RWPE2 (cell line): Measurements from ENCODE around the gene EPS8.
A peak's percentile ranks its signal among the peaks of the same experiment; 100 is the strongest.

ENCODE experiments used
- ATAC-seq: fragments of 200-7000 bp; cut with Tn5 transposase; 3 replicates; pipeline ENCODE4 v1.9.1; 2021; ENCODE audit warnings: low read depth
- DNase-seq: peaks from one replicate; pipeline ENCODE4 v3.0.0-alpha.2; 2020; ENCODE audit warnings: low spot score
- H3K27ac ChIP-seq: fragments of 450-650 bp; 2 replicates; pipeline ENCODE4 v1.5.1; 2017; ENCODE audit warnings: mild to moderate bottlenecking; ENCODE audit not compliant: poor library complexity, severe bottlenecking
- H3K27me3 ChIP-seq: fragments of 250-450 bp; sonication (Bioruptor Pico); 2 replicates; pipeline ENCODE4 v1.5.1; 2021; ENCODE audit warnings: mild to moderate bottlenecking, moderate library complexity; ENCODE audit not compliant: insufficient read depth, poor library complexity, severe bottlenecking
- H3K36me3 ChIP-seq: fragments of 250-450 bp; sonication (Bioruptor Pico); 2 replicates; pipeline ENCODE4 v1.5.1; 2020; ENCODE audit warnings: low read depth, mild to moderate bottlenecking, moderate library complexity
- H3K4me1 ChIP-seq: fragments of 250-450 bp; sonication (Bioruptor Pico); 2 replicates; pipeline ENCODE4 v1.5.1; 2021; ENCODE audit warnings: mild to moderate bottlenecking, moderate library complexity; ENCODE audit not compliant: insufficient read depth, poor library complexity, severe bottlenecking
- H3K4me3 ChIP-seq: fragments of 250-450 bp; sonication (Bioruptor Pico); 2 replicates; pipeline ENCODE4 v1.5.1; 2021; ENCODE audit warnings: mild to moderate bottlenecking, moderate library complexity; ENCODE audit not compliant: severe bottlenecking
- H3K9me3 ChIP-seq: fragments of 250-450 bp; sonication (Bioruptor Pico); 2 replicates; pipeline ENCODE4 v1.5.1; 2021; ENCODE audit warnings: mild to moderate bottlenecking, moderate library complexity; ENCODE audit not compliant: severe bottlenecking
- CTCF ChIP-seq: fragments of 450-650 bp; IDR thresholded peaks from one replicate; pipeline ENCODE4 v1.5.1; 2017; ENCODE audit warnings: mild to moderate bottlenecking, moderate library complexity; ENCODE audit not compliant: poor library complexity, severe bottlenecking

Gene EPS8

GRCh38 chr12:15597125-15597830 lies 191.9 kb downstream of the EPS8 start:
- no peak for TF ChIP-seq CTCF
- H3K36me3 ChIP-seq: no peaks in the 10 kb centered on the region
- ATAC-seq: no peak

GRCh38 chr12:15596174-15596573 lies 193.0 kb downstream of the EPS8 start:
- Histone ChIP-seq H3K4me3 (no peak overlapping the region), H3K36me3 (no peaks in the 10 kb centered on the region), H3K27me3 (no peaks in the 10 kb centered on the region), H3K9me3 (no peaks in the 10 kb centered on the region), H3K4me1 (peaks cover 23% of the 10 kb centered on the region), H3K27ac (no peak overlapping the region)
- no peak for TF ChIP-seq CTCF
- ATAC-seq (no peak), DNase-seq (no peak)

More at GRCh38 chr12:15597125-15597830, 191.9 kb downstream of the EPS8 start:
- H3K4me3 ChIP-seq: no peak overlapping the region
- no peak for DNase-seq
- H3K4me1 ChIP-seq: peaks cover 30% of the 10 kb centered on the region
- no peaks in the 10 kb centered on the region for H3K27me3 ChIP-seq
- no peaks in the 10 kb centered on the region for H3K9me3 ChIP-seq
- no peak overlapping the region for H3K27ac ChIP-seq

GRCh38 chr12:15592934-15593333 lies 196.3 kb downstream of the EPS8 start:
- no peak overlapping the region for H3K27ac ChIP-seq
- ATAC-seq: no peak
- H3K4me1 ChIP-seq: no peaks in the 10 kb centered on the region
- H3K9me3 ChIP-seq: no peaks in the 10 kb centered on the region
- no peaks in the 10 kb centered on the region for H3K36me3 ChIP-seq
- no peak overlapping the region for H3K4me3 ChIP-seq
- DNase-seq: no peak
- no peaks in the 10 kb centered on the region for H3K27me3 ChIP-seq
- peak; percentile 48 for TF ChIP-seq CTCF

- TF ChIP-seq CTCF: no peak
- DNase-seq: no peak
- Histone ChIP-seq H3K27me3 (no peaks in the 10 kb centered on the region), H3K9me3 (no peaks in the 10 kb centered on the region), H3K36me3 (no peaks in the 10 kb centered on the region), H3K4me3 (no peak overlapping the region), H3K4me1 (no peaks in the 10 kb centered on the region), H3K27ac (no peak overlapping the region)
- ATAC-seq: no peak
Measured at GRCh38 chr12:15591811-15592210, 197.4 kb downstream of the EPS8 start.

GRCh38 chr12:15590180-15590826 lies 198.9 kb downstream of the EPS8 start:
- no peaks in the 10 kb centered on the region for H3K27me3 ChIP-seq
- no peak overlapping the region for H3K27ac ChIP-seq
- ATAC-seq (peak; percentile 61), DNase-seq (no peak)
- no peaks in the 10 kb centered on the region for H3K36me3 ChIP-seq
- TF ChIP-seq CTCF: peak; percentile 84
- H3K9me3 ChIP-seq: no peaks in the 10 kb centered on the region
- no peaks in the 10 kb centered on the region for H3K4me1 ChIP-seq
- peak overlapping the region; percentile 13 for H3K4me3 ChIP-seq
